K562 (cell line): ENCODE results near the gene VRK2. TPM values are rescaled to one million over a fixed set of nuclear protein-coding genes. Genes with fewer than 3 reads are reported as not detected.

Source experiments
- ATAC-seq: fragments of 200-7000 bp; cut with Tn5 transposase; 3 replicates; pipeline ENCODE4 v1.9.1; 2020; ENCODE audit warnings: moderate library complexity
- BruUV-seq: library from RNA; stranded (reverse); fragments of 400-500 nt; replicated peaks from 2 replicates; lab custom pipeline; 2021; lab: Mats Ljungman, UMichigan
- CTCF ChIA-PET: fragments of 300-600 bp; formaldehyde crosslinking; extraction: SDS; loops from one replicate; lab custom pipeline; 2021; ENCODE audit warnings: low intra/inter-chr PET ratio; lab: Yijun Ruan, JAX
- POLR2A ChIA-PET: fragments of 300-600, 350-650 bp; sonication (Branson Sonifier 250); formaldehyde crosslinking; extraction: SDS; loops from one replicate; lab custom pipeline; 2021; ENCODE audit warnings: antibody characterized with exemption, inconsistent platforms; lab: Yijun Ruan, JAX
- DNase-seq, 4 experiments: peaks; one replicate each; pipeline versions ENCODE4 v3.0.0 to v3.0.0-alpha.2; 2011 to 2018; ENCODE audit warnings: low spot score in 3 of 4, mixed read lengths in 3 of 4; ENCODE audit errors: extremely low read depth in 1 of 4
- FAIRE-seq: peaks from 2 replicates; lab custom pipeline; 2011; peaks lifted over from hg19 to GRCh38; lab: Jason Lieb, UNC
- H2AFZ ChIP-seq: 2 replicates; pipeline ENCODE4 v1.6.0; 2011; ENCODE audit warnings: low read depth, low read length, control low read depth, inconsistent platforms
- H3K27ac ChIP-seq: fragments of 200-600 bp; 3 replicates; pipeline ENCODE4 v1.8.0; 2011; ENCODE audit warnings: low read depth, mild to moderate bottlenecking, control low read depth, inconsistent platforms, low read length, moderate library complexity, mixed read lengths; ENCODE audit errors: extremely low read depth
- H3K27me3 ChIP-seq, 2 experiments: fragments of 300-600 bp in 1 of 2; 2 replicates in 1 of 2; 3 replicates in 1 of 2; pipeline versions ENCODE4 v1.6.0 to v1.8.0; 2011; ENCODE audit warnings: inconsistent platforms in 2 of 2, low read length in 2 of 2, mild to moderate bottlenecking in 1 of 2, mixed read lengths in 1 of 2, moderate library complexity in 1 of 2; ENCODE audit not compliant: control insufficient read depth in 2 of 2, insufficient read depth in 2 of 2
- H3K36me3 ChIP-seq: fragments of 300-600 bp; 3 replicates; pipeline ENCODE4 v1.8.0; 2011; ENCODE audit warnings: mild to moderate bottlenecking, low read length, inconsistent platforms; ENCODE audit not compliant: control insufficient read depth, insufficient read depth
- H3K4me1 ChIP-seq, 2 experiments: fragments of 200-600 bp in 1 of 2; replicated peaks in 1 of 2; 2 replicates in 1 of 2; 3 replicates in 1 of 2; pipeline versions ENCODE4 v1.5.1 to v1.8.0; 2011; ENCODE audit warnings: inconsistent platforms in 2 of 2, low read length in 2 of 2, mild to moderate bottlenecking in 1 of 2, mixed read lengths in 1 of 2, moderate library complexity in 1 of 2; ENCODE audit not compliant: control insufficient read depth in 2 of 2, insufficient read depth in 2 of 2
- H3K4me2 ChIP-seq: 2 replicates; pipeline ENCODE4 v1.6.1; 2011; ENCODE audit warnings: low read length, control low read depth, inconsistent platforms, mixed read lengths; ENCODE audit not compliant: insufficient read depth
- H3K4me3 ChIP-seq: fragments of 200-600 bp; sonication (generic), shearing (Covaris generic); 2 replicates; pipeline ENCODE4 v1.5.1; 2016; ENCODE audit warnings: control low read depth, inconsistent platforms
- H3K79me2 ChIP-seq: fragments of 200-600 bp; 3 replicates; pipeline ENCODE4 v1.8.0; 2011; ENCODE audit warnings: low read length, inconsistent platforms; ENCODE audit not compliant: control insufficient read depth, insufficient read depth
- H3K9ac ChIP-seq, 2 experiments: 2 replicates each; pipeline versions ENCODE4 v1.6.0 to v1.6.1; 2011; ENCODE audit warnings: low read depth in 2 of 2, low read length in 2 of 2, control low read depth in 1 of 2, inconsistent platforms in 1 of 2, mild to moderate bottlenecking in 1 of 2, mixed read lengths in 1 of 2; ENCODE audit not compliant: insufficient read depth in 1 of 2
- H3K9me1 ChIP-seq: one replicate; pipeline ENCODE4 v1.6.0; 2011; ENCODE audit warnings: inconsistent platforms, mild to moderate bottlenecking, low read length, moderate library complexity; ENCODE audit not compliant: control insufficient read depth, insufficient read depth
- H3K9me3 ChIP-seq: replicated peaks from 2 replicates; pipeline ENCODE4 v1.5.1; 2011; ENCODE audit warnings: low read depth, low read length, inconsistent platforms; ENCODE audit not compliant: control insufficient read depth, insufficient read depth
- H4K20me1 ChIP-seq: replicated peaks from 2 replicates; pipeline ENCODE4 v1.6.1; 2011; ENCODE audit warnings: low read length, inconsistent platforms, mixed read lengths; ENCODE audit not compliant: control insufficient read depth, insufficient read depth
- CREB5 ChIP-seq: fragments of 250-450 bp; sonication (Bioruptor Pico); IDR thresholded peaks from 2 replicates; pipeline ENCODE4 v1.5.0; 2020; ENCODE audit warnings: mild to moderate bottlenecking
- MEIS2 ChIP-seq: fragments of 450-650 bp; IDR thresholded peaks from 2 replicates; pipeline ENCODE4 v1.6.1; 2014; ENCODE audit warnings: mild to moderate bottlenecking; ENCODE audit not compliant: partially characterized antibody
- ZBTB8A ChIP-seq: fragments of 450-650 bp; IDR thresholded peaks from 2 replicates; pipeline ENCODE4 v1.6.1; 2018; ENCODE audit warnings: mild to moderate bottlenecking, moderate library complexity; ENCODE audit not compliant: partially characterized antibody
- ZNF217 ChIP-seq: sonication (generic); formaldehyde crosslinking; IDR thresholded peaks from 2 replicates; pipeline ENCODE4 v1.8.0; 2022; ENCODE audit warnings: mild to moderate bottlenecking, missing genetic modification reagents
- ZNF668 ChIP-seq: fragments of 250-450 bp; sonication (Bioruptor Pico); IDR thresholded peaks from 2 replicates; pipeline ENCODE4 v1.8.0; 2022; ENCODE audit warnings: mild to moderate bottlenecking, inconsistent platforms
- WGBS: fragments of 100-300 bp; shearing (Covaris generic); methylation state at CpG from one replicate; pipeline ENCODE4 v1.1.6; 2016; ENCODE audit warnings: low coverage, mixed read lengths; ENCODE audit not compliant: insufficient coverage; ENCODE audit errors: missing lambda C conversion rate; 5-methylcytosine and 5-hydroxymethylcytosine counted together
- in situ Hi-C: fragments of 300-500 bp; cut with MboI; formaldehyde crosslinking; loops from 4 replicates; pipeline ENCODE4 v1.15.0; 2018; ENCODE audit warnings: inconsistent platforms, mixed read lengths
- intact Hi-C: fragments of 100-400 bp; cut with micrococcal nuclease; formaldehyde crosslinking; loops from 2 replicates; pipeline ENCODE4 v1.14.2; 2022
- polyA plus RNA-seq, 8 experiments: library from polyadenylated mRNA; depleted of rRNA in 4 of 8; stranded (reverse) in 5 of 8; unstranded in 3 of 8; fragments of >200 nt; fragmentation: Nextera tagmentation in 2 of 8; fragmentation: Illumina TruSeq in 1 of 8; extraction: Ambion mirVana in 2 of 8; extraction: Trizol in 1 of 8; gene quantifications; 2 replicates each; pipeline versions ENCODE4 v1.2.1 to v1.2.3, GENCODE V29; 2011 to 2014; ENCODE audit warnings: inconsistent platforms in 1 of 8, missing spikeins in 1 of 8
- total RNA-seq, 7 experiments: library from RNA; depleted of rRNA in 6 of 7; stranded (reverse); fragments of >200 nt in 6 of 7; fragmentation: Illumina TruSeq in 2 of 7; extraction: Trizol in 2 of 7; gene quantifications; 2 replicates each; pipeline versions ENCODE4 v1.2.1 to v1.2.3, GENCODE V29; 2011 to 2021; ENCODE audit warnings: low replicate concordance in 1 of 7

The VRK2 gene
- total and polyA plus RNA-seq, 9 of the 15 experiments (the other 6 are each of a cell fraction or from before 2014, with no cell fraction given), result 22.6 to 49.2 (median 36.2) TPM

- intact Hi-C loops, result no loop called here
- no peak overlapping the region for H3K4me2 ChIP-seq
- POLR2A ChIA-PET, result no interaction called here
Measured at GRCh38 chr2:58006952-58007284, 39.7 kb upstream of the VRK2 start.

DNA sequence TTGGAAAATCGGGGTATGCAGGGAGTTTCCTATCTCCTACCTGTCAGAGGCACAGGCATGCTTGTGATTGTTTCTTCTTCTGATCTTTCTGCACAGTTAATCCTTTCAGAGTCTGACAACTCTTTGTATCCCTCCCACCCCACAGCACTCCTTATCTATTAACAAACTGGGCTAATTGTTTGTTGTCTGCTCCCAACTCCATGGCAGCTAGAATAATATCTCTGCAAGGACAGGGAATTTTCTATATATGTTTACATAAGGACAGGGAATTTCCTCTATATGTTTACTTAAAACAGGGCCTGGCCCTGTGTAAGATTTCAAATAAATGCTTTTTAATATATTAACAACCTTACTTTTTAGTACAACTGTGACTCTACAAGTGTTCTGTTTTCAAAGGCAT lies 36.0 kb upstream of the VRK2 start:
- DNase-seq, result no peak
- Histone ChIP-seq H4K20me1 (no peaks in the 10 kb centered on the region), H3K79me2 (no peaks in the 10 kb centered on the region), H3K27ac (no peak overlapping the region), H3K9me3 (no peaks in the 10 kb centered on the region; the same call in 1 of the 2 replicates), H3K4me2 (no peak overlapping the region), H3K9me1 (no peaks in the 10 kb centered on the region), H3K4me3 (no peak overlapping the region), H3K9ac (no peak overlapping the region), H3K4me1 (no peaks in the 10 kb centered on the region), H2AFZ (no peak overlapping the region), H3K27me3 (no peaks in the 10 kb centered on the region), H3K36me3 (no peaks in the 10 kb centered on the region)
- BruUV-seq, result no TSS peak
- 0% methylated on average over 1 of the region's 1 CpG for WGBS
- no peak for TF ChIP-seq ZNF217 (CRISPR knock-in tag)
- no peak for TF ChIP-seq ZNF668
- TF ChIP-seq MEIS2, result no peak
- in situ Hi-C loops (no loop called here), intact Hi-C loops (no loop called here)
- FAIRE-seq, result no peak
- no peak for ATAC-seq
- ChIA-PET CTCF (no interaction called here), POLR2A (no interaction called here)

More at GRCh38 chr2:58006952-58007284, 39.7 kb upstream of the VRK2 start:
- Histone ChIP-seq H3K9me3 (no peaks in the 10 kb centered on the region), H3K27me3 (no peaks in the 10 kb centered on the region), H3K27ac (no peak overlapping the region), H3K9ac (no peak overlapping the region), H2AFZ (peak overlapping the region; percentile 47; the same call in 1 of the 2 replicates), H3K79me2 (no peaks in the 10 kb centered on the region), H4K20me1 (no peaks in the 10 kb centered on the region), H3K36me3 (no peaks in the 10 kb centered on the region), H3K9me1 (no peaks in the 10 kb centered on the region), H3K4me3 (no peak overlapping the region), H3K4me1 (no peaks in the 10 kb centered on the region)
- TF ChIP-seq ZBTB8A (no peak), CREB5 (no peak)
- no peak for FAIRE-seq
- 0% methylated on average over 1 of the region's 1 CpG for WGBS
- in situ Hi-C loops, result no loop called here
- CTCF ChIA-PET, result no interaction called here
- ATAC-seq, result no peak
- BruUV-seq, result no TSS peak
- no peak for DNase-seq
